H1 (cell line): ENCODE results near the gene BLNK. TPM values are rescaled to one million over a fixed set of nuclear protein-coding genes. Genes with fewer than 3 reads are reported as not detected.

Source experiments
- CHD7 ChIP-seq: fragments of 300-600 bp; sonication (generic); IDR thresholded peaks from 2 replicates; pipeline ENCODE4 v1.7.1; 2012; ENCODE audit warnings: low read length, moderate library complexity, mild to moderate bottlenecking, inconsistent platforms; ENCODE audit not compliant: insufficient replicate concordance
- polyA plus RNA-seq, 7 experiments: library from polyadenylated mRNA; depleted of rRNA in 3 of 7; stranded (reverse) in 5 of 7; unstranded in 2 of 7; fragments of >200 nt in 5 of 7; fragments of 200-250 nt in 2 of 7; gene quantifications; 1 replicate in 5 of 7; 2 replicates in 1 of 7; 4 replicates in 1 of 7; pipeline versions ENCODE4 v1.2.1 to v1.2.3, GENCODE V29; 2011 to 2013; ENCODE audit warnings: missing spikeins in 2 of 7, mixed read lengths in 2 of 7
- total RNA-seq: library from RNA; stranded (reverse); fragmentation: NEBNext Ultra II Directional; extraction: Animal tissue kit (Norgen Biotek cat#: 25700); gene quantifications from 2 replicates; pipeline ENCODE4 v1.2.1, GENCODE V29; 2021

BLNK gene
- total and polyA plus RNA-seq, 2 of the 8 experiments (the other 6 are each of a cell fraction or from before 2014, with no cell fraction given): not detected

- TF ChIP-seq CHD7: no peak
These were observed 1.2 kb upstream of the BLNK start (continued) for GRCh38 chr10:96272316-96273280.
